Dermis lymphatic vessel endothelial cell (primary cell): ENCODE data around the gene AGPAT3. TPM values are rescaled to one million over a fixed set of nuclear protein-coding genes. Genes with fewer than 3 reads are reported as not detected.

Source experiments
- total RNA-seq: library from RNA; depleted of rRNA; stranded (reverse); fragments of >200 nt; gene quantifications from 2 replicates; pipeline ENCODE4 v1.2.1, GENCODE V29; 2014

The AGPAT3 gene
- total RNA-seq: 37.3 and 38.1 TPM in 2 replicates

GRCh38 chr21:43864962-43865539 lies at the start of gene AGPAT3:
Gene AGPAT3 (plus strand): TSS chr21:43865223. CDS start chr21:43959682, 94,459 bp downstream.

GRCh38 chr21:44011579-44012473 lies 146.8 kb downstream of the AGPAT3 start, which contains the start of gene TRAPPC10:
Gene TRAPPC10 (plus strand): TSS chr21:44012309. CDS start chr21:44012494, 185 bp downstream.

Other genes starting within 250 kb of the AGPAT3 start
- gene HSF2BP, start 205.7 kb upstream of the AGPAT3 start, total RNA-seq: 0.33 and 0.52 TPM in 2 replicates
- gene RRP1B, start 205.7 kb upstream of the AGPAT3 start, total RNA-seq: 17.6 and 21.7 TPM in 2 replicates
- 36.0 and 41.6 TPM in 2 replicates for gene PDXK, start 146.1 kb upstream of the AGPAT3 start, total RNA-seq
- 15.0 and 26.7 TPM in 2 replicates for gene CSTB, start 88.9 kb upstream of the AGPAT3 start, total RNA-seq
- gene RRP1, start 75.6 kb upstream of the AGPAT3 start, total RNA-seq: 11.9 and 15.8 TPM in 2 replicates
- 20.5 and 28.0 TPM in 2 replicates for gene TRAPPC10, start 147.1 kb downstream of the AGPAT3 start, total RNA-seq
- 13.9 and 29.4 TPM in 2 replicates for gene PWP2, start 242.2 kb downstream of the AGPAT3 start, total RNA-seq